Measurements from ENCODE around the gene PRSS36. TPM values are rescaled to one million over a fixed set of nuclear protein-coding genes. Genes with fewer than 3 reads are reported as not detected.

Gene PRSS36
- total RNA-seq, 1 experiment from 2014 or later = 1.6 TPM

DNA sequence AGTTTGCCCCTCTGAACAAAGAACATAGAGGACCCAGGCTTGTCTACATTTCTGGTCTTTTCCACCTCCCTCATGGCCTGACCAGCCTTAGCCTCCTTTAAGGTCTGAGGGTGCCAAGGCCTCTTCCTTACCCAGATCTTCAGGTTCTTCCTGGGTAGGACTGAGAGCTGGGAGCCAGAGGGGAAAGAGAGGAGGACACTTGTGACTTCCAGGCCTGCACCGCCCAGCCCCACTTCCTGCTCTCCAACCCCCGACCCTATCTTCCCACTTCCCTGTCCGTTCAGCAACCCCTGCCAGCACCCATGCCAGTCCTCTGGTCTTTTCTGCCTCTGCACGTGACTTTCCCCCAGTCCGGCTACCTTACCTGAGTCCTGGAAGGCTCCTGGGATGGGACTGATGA lies 534 bp downstream of the PRSS36 start:
- intact Hi-C loops (cut with micrococcal nuclease; ENCODE audit: unreplicated experiment) = loop anchor here (5.0 kb wide), 1 partner anchor 42 kb away; the partner anchor contains the start of gene BCKDK
- H3K27ac Mint-ChIP-seq (ENCODE audit: unreplicated experiment) = peak overlapping the region; percentile 24
- CTCF ChIA-PET = no interaction called here
- H3K4me1 Mint-ChIP-seq (ENCODE audit: low read depth, unreplicated experiment) = peaks cover 38% of the 10 kb centered on the region
- H3K9me3 Mint-ChIP-seq (ENCODE audit: low read depth, unreplicated experiment) = no peaks in the 10 kb centered on the region
- no peaks in the 10 kb centered on the region for H3K36me3 Mint-ChIP-seq (ENCODE audit: insufficient read depth, unreplicated experiment)
- TF ChIP-seq, protein P1, sequence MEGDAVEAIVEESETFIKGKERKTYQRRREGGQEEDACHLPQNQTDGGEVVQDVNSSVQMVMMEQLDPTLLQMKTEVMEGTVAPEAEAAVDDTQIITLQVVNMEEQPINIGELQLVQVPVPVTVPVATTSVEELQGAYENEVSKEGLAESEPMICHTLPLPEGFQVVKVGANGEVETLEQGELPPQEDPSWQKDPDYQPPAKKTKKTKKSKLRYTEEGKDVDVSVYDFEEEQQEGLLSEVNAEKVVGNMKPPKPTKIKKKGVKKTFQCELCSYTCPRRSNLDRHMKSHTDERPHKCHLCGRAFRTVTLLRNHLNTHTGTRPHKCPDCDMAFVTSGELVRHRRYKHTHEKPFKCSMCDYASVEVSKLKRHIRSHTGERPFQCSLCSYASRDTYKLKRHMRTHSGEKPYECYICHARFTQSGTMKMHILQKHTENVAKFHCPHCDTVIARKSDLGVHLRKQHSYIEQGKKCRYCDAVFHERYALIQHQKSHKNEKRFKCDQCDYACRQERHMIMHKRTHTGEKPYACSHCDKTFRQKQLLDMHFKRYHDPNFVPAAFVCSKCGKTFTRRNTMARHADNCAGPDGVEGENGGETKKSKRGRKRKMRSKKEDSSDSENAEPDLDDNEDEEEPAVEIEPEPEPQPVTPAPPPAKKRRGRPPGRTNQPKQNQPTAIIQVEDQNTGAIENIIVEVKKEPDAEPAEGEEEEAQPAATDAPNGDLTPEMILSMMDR (IDR thresholded peaks at IDR 0.05; ENCODE audit: unreplicated experiment) = no peak
- H3K27me3 Mint-ChIP-seq (ENCODE audit: unreplicated experiment) = peaks cover 29% of the 10 kb centered on the region
- no peak for DNase-seq
- H3K4me3 Mint-ChIP-seq (ENCODE audit: low read depth, unreplicated experiment) = peak overlapping the region; percentile 5
- no TSS peak for BruUV-seq (replicated peaks)

DNA sequence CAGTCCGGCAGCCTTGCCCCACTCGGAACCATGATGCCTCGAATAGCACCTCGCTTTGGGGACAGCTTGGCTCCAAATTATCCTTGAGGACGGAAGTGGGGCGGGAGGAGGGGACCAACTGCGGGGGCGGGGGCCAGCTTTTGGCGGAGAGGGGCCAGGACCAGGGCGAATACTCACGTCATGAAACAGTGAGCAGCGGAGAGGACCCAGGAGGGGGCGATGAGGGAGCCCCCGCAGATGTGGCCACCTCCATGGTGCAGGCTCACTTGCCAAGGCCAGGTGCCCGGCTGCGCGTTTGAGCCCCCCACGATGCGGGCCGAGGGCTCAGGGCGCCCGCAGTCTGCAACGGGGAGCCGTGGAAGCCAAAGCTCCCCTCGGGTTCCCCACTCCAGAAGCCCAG lies 970 bp downstream of the PRSS36 start:
- H3K36me3 Mint-ChIP-seq (ENCODE audit: insufficient read depth, unreplicated experiment) = no peaks in the 10 kb centered on the region
- CTCF ChIA-PET = interaction anchor here (0.6 kb wide), 1 partner anchor 24 kb away, joined by 4 read pairs; no protein-coding TSS in a partner anchor
- peaks cover 38% of the 10 kb centered on the region for H3K4me1 Mint-ChIP-seq (ENCODE audit: low read depth, unreplicated experiment)
- intact Hi-C loops (cut with micrococcal nuclease; ENCODE audit: unreplicated experiment) = loop anchor here (5.0 kb wide), 1 partner anchor 42 kb away; the partner anchor contains the start of gene BCKDK
- H3K27ac Mint-ChIP-seq (ENCODE audit: unreplicated experiment) = no peak overlapping the region
- DNase-seq = no peak
- peak overlapping the region; percentile 47 for H3K4me3 Mint-ChIP-seq (ENCODE audit: low read depth, unreplicated experiment)
- TF ChIP-seq, protein P1 (IDR thresholded peaks at IDR 0.05; ENCODE audit: unreplicated experiment) = no peak
- no TSS peak for BruUV-seq (replicated peaks)
- H3K9me3 Mint-ChIP-seq (ENCODE audit: low read depth, unreplicated experiment) = no peaks in the 10 kb centered on the region
- H3K27me3 Mint-ChIP-seq (ENCODE audit: unreplicated experiment) = peaks cover 29% of the 10 kb centered on the region

DNA sequence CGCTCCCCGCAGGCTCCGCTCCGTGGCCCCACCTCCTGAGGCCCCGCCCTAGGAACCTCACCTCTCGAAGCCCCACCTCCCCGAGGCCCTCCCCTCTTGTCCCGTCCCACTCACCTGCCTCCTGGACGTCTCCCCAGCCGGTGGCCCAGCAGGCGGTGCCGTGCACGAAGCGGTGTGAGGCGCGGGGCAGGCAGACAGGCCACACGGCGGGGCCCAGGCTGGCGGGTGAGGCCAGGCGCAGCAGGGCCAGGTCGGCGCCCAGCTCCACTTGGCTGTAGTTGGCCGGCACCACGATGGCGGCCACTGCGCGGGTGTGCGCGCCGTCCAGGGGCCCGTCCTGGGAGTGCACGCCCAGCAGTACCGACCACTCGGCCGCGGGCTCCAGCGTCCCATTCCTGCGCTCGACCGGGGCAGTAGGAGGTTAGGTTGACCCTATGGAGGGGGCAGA lies 1.6 kb downstream of the PRSS36 start:
- no peaks in the 10 kb centered on the region for H3K9me3 Mint-ChIP-seq (ENCODE audit: low read depth, unreplicated experiment)
- intact Hi-C loops (cut with micrococcal nuclease; ENCODE audit: unreplicated experiment) = loop anchor here (5.0 kb wide), 1 partner anchor 41 kb away; the partner anchor contains the start of gene BCKDK
- no peak overlapping the region for H3K27ac Mint-ChIP-seq (ENCODE audit: unreplicated experiment)
- CTCF ChIA-PET = interaction anchor here (0.6 to 0.7 kb wide), 2 partner anchors 24 to 31 kb away, joined by 3 to 4 read pairs; partner anchors contain the start of gene FUS
- peaks cover 29% of the 10 kb centered on the region for H3K27me3 Mint-ChIP-seq (ENCODE audit: unreplicated experiment)
- TF ChIP-seq, protein P1 (IDR thresholded peaks at IDR 0.05; ENCODE audit: unreplicated experiment) = no peak
- H3K4me1 Mint-ChIP-seq (ENCODE audit: low read depth, unreplicated experiment) = peaks cover 38% of the 10 kb centered on the region
- peak; percentile 83 for DNase-seq
- H3K4me3 Mint-ChIP-seq (ENCODE audit: low read depth, unreplicated experiment) = peak overlapping the region; percentile 47
- peaks cover 3% of the 10 kb centered on the region for H3K36me3 Mint-ChIP-seq (ENCODE audit: insufficient read depth, unreplicated experiment)
- no TSS peak for BruUV-seq (replicated peaks)

DNA sequence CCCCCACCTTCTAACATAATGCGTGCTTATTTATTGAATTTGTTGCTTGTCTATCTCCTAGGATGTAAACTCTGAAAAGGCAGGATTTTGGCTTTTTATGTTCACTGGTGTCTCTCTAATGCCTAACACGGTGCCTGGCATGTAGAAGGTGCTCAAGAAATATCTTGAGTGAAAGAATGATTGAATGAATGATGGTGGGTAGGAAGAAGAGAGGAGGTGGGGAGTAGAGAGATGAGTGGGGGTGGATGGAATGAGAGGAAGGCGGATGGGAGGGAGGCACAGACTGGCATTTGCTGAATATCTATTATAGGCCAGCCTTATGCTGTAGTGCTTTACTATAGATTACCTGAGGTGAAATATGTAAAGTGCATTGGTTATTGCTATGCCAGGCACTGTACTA lies 2.3 kb downstream of the PRSS36 start:
- no peaks in the 10 kb centered on the region for H3K9me3 Mint-ChIP-seq (ENCODE audit: low read depth, unreplicated experiment)
- peak overlapping the region; percentile 47 for H3K4me3 Mint-ChIP-seq (ENCODE audit: low read depth, unreplicated experiment)
- TF ChIP-seq, protein P1 (IDR thresholded peaks at IDR 0.05; ENCODE audit: unreplicated experiment) = no peak
- peaks cover 10% of the 10 kb centered on the region for H3K36me3 Mint-ChIP-seq (ENCODE audit: insufficient read depth, unreplicated experiment)
- no TSS peak for BruUV-seq (replicated peaks)
- peaks cover 29% of the 10 kb centered on the region for H3K27me3 Mint-ChIP-seq (ENCODE audit: unreplicated experiment)
- no peak for DNase-seq
- intact Hi-C loops (cut with micrococcal nuclease; ENCODE audit: unreplicated experiment) = loop anchor here (5.0 kb wide), 1 partner anchor 40 kb away; the partner anchor contains the start of gene BCKDK
- H3K27ac Mint-ChIP-seq (ENCODE audit: unreplicated experiment) = no peak overlapping the region
- CTCF ChIA-PET = interaction anchor here (0.7 kb wide), 1 partner anchor 32 kb away, joined by 3 read pairs; the partner anchor contains the start of gene FUS
- peaks cover 38% of the 10 kb centered on the region for H3K4me1 Mint-ChIP-seq (ENCODE audit: low read depth, unreplicated experiment)
